Measurements from ENCODE around the gene USP15. TPM values are rescaled to one million over a fixed set of nuclear protein-coding genes. Genes with fewer than 3 reads are reported as not detected.

Gene USP15
- 28.5 to 37.6 TPM (median 32.9 TPM) in 5 replicates for total RNA-seq (2022; extraction: Qiagen RNA extraction; ENCODE audit: low read depth)

GRCh38 chr12:62259993-62260732 is at the start of gene USP15:
TSS of gene USP15 (plus strand) at chr12:62260404. CDS start at chr12:62260415, 11 bp downstream.

Other genes starting within 250 kb of the USP15 start
- gene MON2, start 206.4 kb downstream of the USP15 start, total RNA-seq (2022; extraction: Qiagen RNA extraction; ENCODE audit: low read depth) = 13.9 to 19.0 TPM (median 16.6 TPM) in 5 replicates

Measured in A549 treated with DMSO at 1 μM for 4 hours (cell line).